Endodermal cell (in vitro differentiated cells): ENCODE results near the gene TRABD. TPM values are rescaled to one million over a fixed set of nuclear protein-coding genes. Genes with fewer than 3 reads are reported as not detected.

ENCODE experiments used
- DNase-seq: peaks from one replicate; pipeline ENCODE4 v3.0.0-alpha.2; 2017
- H3K27ac ChIP-seq: 2 replicates; pipeline ENCODE4 v1.5.1; 2013; ENCODE audit warnings: mild to moderate bottlenecking, low read depth, low read length, moderate library complexity
- H3K27me3 ChIP-seq: 2 replicates; pipeline ENCODE4 v1.6.1; 2013; ENCODE audit warnings: mild to moderate bottlenecking, low read length, moderate library complexity; ENCODE audit not compliant: insufficient read depth, control insufficient read depth, poor library complexity, severe bottlenecking
- H3K36me3 ChIP-seq: 2 replicates; pipeline ENCODE4 v1.7.0; 2013; ENCODE audit warnings: mild to moderate bottlenecking, low read length, moderate library complexity; ENCODE audit not compliant: control insufficient read depth, insufficient read depth
- H3K4me1 ChIP-seq: one replicate; pipeline ENCODE4 v1.7.0; 2013; ENCODE audit warnings: low read length; ENCODE audit not compliant: control insufficient read depth, insufficient read depth
- H3K4me3 ChIP-seq: 2 replicates; pipeline ENCODE4 v1.5.1; 2013; ENCODE audit warnings: mild to moderate bottlenecking, low read length, moderate library complexity
- H3K9ac ChIP-seq: 2 replicates; pipeline ENCODE4 v1.6.1; 2013; ENCODE audit warnings: mild to moderate bottlenecking, low read length, moderate library complexity; ENCODE audit not compliant: poor library complexity, severe bottlenecking; ENCODE audit errors: extremely low read depth
- H3K9me3 ChIP-seq: 2 replicates; pipeline ENCODE4 v1.6.1; 2013; ENCODE audit warnings: mild to moderate bottlenecking, low read length, moderate library complexity; ENCODE audit not compliant: control insufficient read depth
- H3K27ac Mint-ChIP-seq: 2 replicates; pipeline ENCODE4 v1.8.0; 2020; ENCODE audit warnings: mixed read lengths
- H3K27me3 Mint-ChIP-seq: 2 replicates; pipeline ENCODE4 v1.8.0; 2021; ENCODE audit warnings: mild to moderate bottlenecking, mixed read lengths; ENCODE audit not compliant: insufficient read depth
- H3K36me3 Mint-ChIP-seq: 2 replicates; pipeline ENCODE4 v1.8.0; 2020; ENCODE audit warnings: low read depth, mixed read lengths
- H3K4me1 Mint-ChIP-seq: 2 replicates; pipeline ENCODE4 v1.8.0; 2020; ENCODE audit warnings: mixed read lengths
- H3K4me3 Mint-ChIP-seq: 2 replicates; pipeline ENCODE4 v1.8.0; 2020; ENCODE audit warnings: mild to moderate bottlenecking, moderate library complexity, mixed read lengths
- H3K9me3 Mint-ChIP-seq: 2 replicates; pipeline ENCODE4 v1.8.0; 2020; ENCODE audit warnings: mild to moderate bottlenecking, mixed read lengths
- CTCF ChIP-seq: fragments of 200-600 bp; sonication (generic); conservative IDR thresholded peaks from 2 replicates; pipeline ENCODE4 v1.5.0; 2021; ENCODE audit warnings: antibody characterized with exemption, mild to moderate bottlenecking
- WGBS, 2 experiments: methylation state at CpG; one replicate each; pipeline versions ENCODE4 v1.1.5 to v1.1.7; 2013; ENCODE audit warnings: missing lambda C conversion rate in 2 of 2, mixed read lengths in 1 of 2; ENCODE audit not compliant: insufficient coverage in 1 of 2, insufficient read length in 1 of 2; 5-methylcytosine and 5-hydroxymethylcytosine counted together
- total RNA-seq, 2 donors: library from RNA; stranded (reverse); fragmentation: NEBNext Ultra II Directional in 1 of 2; extraction: Animal tissue kit (Norgen Biotek cat#: 25700) in 1 of 2; gene quantifications; 2 replicates in 1 of 2; 3 replicates in 1 of 2; pipeline ENCODE4 v1.2.1, GENCODE V29; 2021

Gene TRABD
- total RNA-seq, 2 donors from 2014 or later = 49.6 to 56.4 TPM

DNA sequence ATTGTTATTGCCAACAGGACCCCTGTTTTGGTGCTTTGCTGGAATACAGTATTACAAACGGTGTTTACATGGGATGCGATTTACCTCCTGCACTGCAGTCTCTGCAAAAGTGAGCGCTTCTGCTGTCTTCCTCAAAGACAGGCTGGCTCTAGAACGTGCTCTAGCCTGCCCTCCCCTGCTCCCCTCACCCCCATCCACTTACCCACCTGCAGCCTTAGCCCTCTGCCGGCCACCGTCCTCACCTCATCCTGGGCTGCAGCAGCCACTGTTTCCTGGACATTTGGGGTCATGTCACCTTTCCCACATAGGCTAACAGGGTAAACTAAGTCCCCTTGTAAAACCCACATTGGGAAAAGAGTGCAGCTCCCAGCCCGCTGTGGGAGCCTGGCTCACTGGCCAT lies 24.8 kb upstream of the TRABD start:
- Histone ChIP-seq H3K4me1 (no peaks in the 10 kb centered on the region), H3K36me3 (no peaks in the 10 kb centered on the region), H3K27me3 (peaks cover 7% of the 10 kb centered on the region), H3K4me3 (no peak overlapping the region), H3K9me3 (no peaks in the 10 kb centered on the region), H3K27ac (no peak overlapping the region), H3K9ac (no peak overlapping the region)
- DNase-seq = peak; percentile 47
- 87 to 88% methylated on average over 7 of the region's 7 CpGs for WGBS, 2 experiments
- no peaks in the 10 kb centered on the region for H3K36me3 Mint-ChIP-seq
- H3K27ac Mint-ChIP-seq = no peak overlapping the region
- H3K27me3 Mint-ChIP-seq = peaks cover 3% of the 10 kb centered on the region
- H3K4me1 Mint-ChIP-seq = peaks cover 4% of the 10 kb centered on the region
- H3K9me3 Mint-ChIP-seq = no peaks in the 10 kb centered on the region
- peak; percentile 29 for TF ChIP-seq CTCF
- no peak overlapping the region for H3K4me3 Mint-ChIP-seq

DNA sequence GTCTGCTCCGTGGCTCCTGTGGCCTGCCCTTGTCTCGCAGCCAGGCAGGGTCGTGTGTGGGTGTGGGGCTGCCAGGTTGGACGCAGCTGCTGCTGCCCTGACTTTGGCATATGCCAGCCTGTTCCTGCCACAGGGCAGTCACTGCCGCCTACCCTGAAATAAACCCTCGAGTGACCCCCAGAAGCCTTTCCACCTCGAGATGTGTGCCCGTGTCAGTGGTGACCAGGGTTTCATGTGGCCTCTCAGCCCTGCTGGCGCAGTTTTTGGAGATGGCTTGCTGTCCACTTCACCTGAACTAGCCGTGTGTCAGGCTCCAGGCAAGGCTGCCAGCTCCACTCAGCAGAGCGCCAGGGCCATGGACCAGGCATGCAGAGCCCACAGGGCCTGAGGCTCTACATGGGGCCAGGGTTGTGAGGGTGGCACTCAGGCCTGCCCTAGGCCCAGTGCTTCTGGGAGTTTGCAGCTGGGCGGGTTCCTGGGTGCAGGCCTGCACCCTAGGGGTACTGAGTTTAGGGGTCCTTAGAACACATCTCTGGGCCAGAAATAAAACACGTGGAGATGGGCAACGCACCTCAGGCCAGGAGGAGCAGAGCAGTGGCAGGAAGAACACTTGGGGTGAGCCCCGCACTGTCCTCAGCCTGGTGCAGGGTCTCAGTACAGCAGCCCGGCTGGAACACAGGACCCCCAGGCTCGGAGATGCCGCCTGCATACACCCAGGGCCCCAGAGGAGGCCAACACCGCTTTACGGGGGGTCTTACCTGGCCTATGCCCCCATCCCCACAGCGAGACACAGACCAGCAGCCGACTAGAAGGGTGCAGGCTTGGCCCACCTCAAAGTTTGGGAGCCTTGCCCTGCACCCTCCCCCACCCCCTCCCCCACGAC lies 24.0 kb upstream of the TRABD start:
- peak; percentile 53 for DNase-seq
- peaks cover under 1% of the 10 kb centered on the region for H3K9me3 Mint-ChIP-seq
- Histone ChIP-seq H3K4me3 (no peak overlapping the region), H3K9me3 (no peaks in the 10 kb centered on the region), H3K4me1 (no peaks in the 10 kb centered on the region), H3K36me3 (no peaks in the 10 kb centered on the region), H3K27ac (no peak overlapping the region), H3K27me3 (peaks cover 7% of the 10 kb centered on the region), H3K9ac (no peak overlapping the region)
- peaks cover 4% of the 10 kb centered on the region for H3K4me1 Mint-ChIP-seq
- WGBS, 2 experiments = 90% methylated on average over 15 to 23 of the region's 23 CpGs
- H3K36me3 Mint-ChIP-seq = no peaks in the 10 kb centered on the region
- no peak overlapping the region for H3K27ac Mint-ChIP-seq
- no peak overlapping the region for H3K4me3 Mint-ChIP-seq
- TF ChIP-seq CTCF = no peak
- H3K27me3 Mint-ChIP-seq = peaks cover under 1% of the 10 kb centered on the region

DNA sequence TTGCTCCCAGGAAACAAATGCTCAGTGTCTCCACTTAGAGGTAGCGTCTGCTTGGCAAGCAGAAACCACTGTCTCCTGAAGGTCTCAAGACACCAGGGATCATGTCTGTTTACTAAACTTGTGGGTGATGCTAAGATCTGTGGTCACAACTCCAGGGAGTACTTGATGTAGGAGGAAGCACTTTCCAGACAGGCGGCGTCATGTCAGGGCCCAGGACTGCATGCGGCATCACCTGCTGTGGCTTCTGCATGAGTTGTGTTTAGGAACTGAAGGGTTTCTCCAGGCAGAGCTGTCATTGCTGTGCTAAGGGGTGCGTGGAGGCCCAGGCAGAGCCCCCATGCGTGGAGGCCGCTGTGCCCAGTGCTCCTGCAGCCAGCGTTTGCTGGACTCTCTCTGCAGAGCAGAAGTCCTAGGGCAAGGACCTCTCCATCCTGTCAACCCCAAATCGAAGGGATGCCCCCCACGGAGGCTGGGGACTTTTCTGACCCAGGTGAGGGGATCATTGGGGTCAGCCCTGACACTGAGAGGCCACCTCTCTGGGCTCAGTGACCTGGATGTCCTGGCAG lies 23.2 kb upstream of the TRABD start:
- Histone ChIP-seq H3K9ac (no peak overlapping the region), H3K4me1 (no peaks in the 10 kb centered on the region), H3K27ac (no peak overlapping the region), H3K4me3 (no peak overlapping the region), H3K27me3 (peaks cover 2% of the 10 kb centered on the region), H3K36me3 (no peaks in the 10 kb centered on the region), H3K9me3 (no peaks in the 10 kb centered on the region)
- Mint-ChIP-seq H3K27ac (no peak overlapping the region), H3K4me1 (peaks cover 4% of the 10 kb centered on the region), H3K27me3 (peaks cover 6% of the 10 kb centered on the region), H3K36me3 (no peaks in the 10 kb centered on the region), H3K9me3 (peaks cover 3% of the 10 kb centered on the region), H3K4me3 (no peak overlapping the region)
- no peak for TF ChIP-seq CTCF
- no peak for DNase-seq
- WGBS, 2 experiments = 88 to 96% methylated on average over 9 to 10 of the region's 10 CpGs
